ENCODE measurements around the gene FGFR1OP2.

GRCh38 chr12:26906024-26906423 is 32.2 kb upstream of the FGFR1OP2 start:
- TF ChIP-seq CTCF (IDR thresholded peaks at IDR 0.05): no peak
- TF ChIP-seq POLR2A (IDR thresholded peaks at IDR 0.05): no peak

Data from testis (tissue), 2 donors.